ENCODE data around the gene WDR83.
"Not testable (repeated sequence)": the region's sequence is repeated elsewhere in the genome, so short reads cannot be mapped to it uniquely, and the experiment has no call there.

The WDR83 gene

GRCh38 chr19:12667731-12668302 is 1.2 kb downstream of the WDR83 start:
- no peaks in the 10 kb centered on the region for H3K27me3 Mint-ChIP-seq
- H3K4me1 Mint-ChIP-seq = peaks cover 48 to 74% of the 10 kb centered on the region in 2 donors
- ATAC-seq (replicated peaks) = no peak
- peaks cover 40 to 66% of the 10 kb centered on the region in 2 donors for H3K36me3 Mint-ChIP-seq
- peak overlapping the region; percentile 99 for H3K27ac Mint-ChIP-seq
- H3K9me3 Mint-ChIP-seq = no peaks in the 10 kb centered on the region
- H3K4me3 Mint-ChIP-seq = peak overlapping the region; percentile 92 to 98
- no peak for DNase-seq

- Mint-ChIP-seq H3K9me3 (no peaks in the 10 kb centered on the region), H3K4me1 (peaks cover 48 to 74% of the 10 kb centered on the region in 2 donors), H3K4me3 (peak overlapping the region; percentile 85 to 92), H3K27ac (peak overlapping the region; percentile 100), H3K27me3 (no peaks in the 10 kb centered on the region), H3K36me3 (peaks cover 37 to 61% of the 10 kb centered on the region in 2 donors)
- DNase-seq (no peak), ATAC-seq (replicated peaks) (no peak)
Measured at GRCh38 chr19:12668346-12668745, 1.7 kb downstream of the WDR83 start.

- ATAC-seq (replicated peaks) = peak; percentile 6 to 7
- peaks cover 38 to 60% of the 10 kb centered on the region in 2 donors for H3K36me3 Mint-ChIP-seq
- peak overlapping the region; percentile 85 to 92 for H3K4me3 Mint-ChIP-seq
Measured at GRCh38 chr19:12668932-12669269, 2.3 kb downstream of the WDR83 start.

DNA sequence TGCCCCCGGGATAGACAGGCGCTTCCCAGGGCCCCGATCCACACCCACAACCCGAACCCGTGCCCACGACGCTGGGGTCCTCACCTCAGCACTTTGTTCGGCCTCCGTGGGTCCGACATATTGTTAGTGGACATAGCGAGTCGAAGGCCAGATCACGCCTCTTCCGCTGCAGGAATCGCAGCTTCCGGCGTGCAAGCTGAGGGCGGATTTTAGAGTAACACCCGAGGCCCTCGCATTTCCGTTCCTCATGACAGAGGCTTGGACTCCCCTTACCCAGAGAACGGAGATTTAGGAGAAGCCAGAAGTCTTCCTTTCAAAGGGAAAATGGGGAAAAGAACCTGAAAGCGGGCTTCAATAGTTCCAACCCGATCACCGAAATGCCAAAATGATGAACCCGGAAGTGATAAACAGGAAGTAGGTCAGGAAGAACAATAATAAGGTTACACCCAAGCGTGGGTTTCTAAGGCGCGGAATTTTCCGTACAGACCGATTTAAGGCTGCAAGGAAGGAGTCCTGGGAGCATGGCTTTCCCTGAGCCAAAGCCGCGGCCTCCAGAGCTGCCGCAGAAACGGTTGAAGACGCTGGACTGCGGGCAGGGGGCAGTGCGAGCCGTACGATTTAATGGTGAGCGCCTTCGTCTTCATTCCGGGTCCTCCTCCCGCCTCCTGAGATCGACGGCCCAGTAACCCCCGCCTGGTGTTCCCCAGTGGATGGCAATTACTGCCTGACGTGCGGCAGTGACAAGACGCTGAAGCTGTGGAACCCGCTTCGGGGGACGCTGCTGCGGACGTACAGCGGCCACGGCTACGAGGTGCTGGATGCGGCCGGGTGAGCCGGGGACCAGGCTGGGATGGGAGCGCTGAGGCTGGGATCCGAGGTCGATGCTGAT is 2.9 kb downstream of the WDR83 start:
- ATAC-seq (replicated peaks) = peak; percentile 17 to 23

More at GRCh38 chr19:12668932-12669269, 2.3 kb downstream of the WDR83 start:
- no peaks in the 10 kb centered on the region for H3K9me3 Mint-ChIP-seq
- DNase-seq = peak; percentile 46
- H3K4me1 Mint-ChIP-seq = peaks cover 48 to 76% of the 10 kb centered on the region in 2 donors
- H3K27me3 Mint-ChIP-seq = no peaks in the 10 kb centered on the region
- H3K27ac Mint-ChIP-seq = peak overlapping the region; percentile 100

DNA sequence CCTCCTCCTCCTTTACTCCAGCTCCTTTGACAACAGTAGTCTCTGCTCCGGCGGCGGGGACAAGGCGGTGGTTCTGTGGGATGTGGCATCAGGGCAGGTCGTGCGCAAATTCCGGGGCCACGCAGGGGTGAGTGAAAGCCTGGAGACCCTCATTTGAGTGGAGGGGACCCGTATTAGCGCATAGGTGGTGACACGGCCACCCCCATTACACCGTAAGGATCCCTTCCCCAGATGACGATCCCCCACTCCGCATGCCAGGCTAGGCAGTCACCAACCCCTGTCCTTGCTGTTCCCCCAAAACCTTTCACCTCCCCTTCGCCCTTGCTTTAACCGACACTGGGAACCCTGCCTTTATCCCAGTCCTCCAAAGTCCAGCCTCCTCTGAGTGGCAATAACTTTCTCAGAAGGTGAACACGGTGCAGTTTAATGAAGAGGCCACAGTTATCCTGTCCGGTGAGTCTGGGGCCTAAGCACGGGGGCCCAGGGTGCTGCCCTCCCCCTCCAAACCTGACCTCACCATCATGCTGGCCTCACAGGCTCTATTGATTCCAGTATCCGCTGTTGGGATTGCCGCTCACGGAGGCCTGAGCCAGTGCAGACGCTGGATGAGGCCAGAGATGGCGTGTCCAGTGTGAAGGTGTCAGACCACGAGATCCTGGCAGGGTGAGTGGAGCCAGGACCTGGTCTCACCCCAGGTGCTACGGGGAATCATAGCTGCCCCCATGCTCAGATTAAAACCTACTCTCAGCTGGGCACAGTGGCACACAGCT is 3.7 kb downstream of the WDR83 start:
- DNase-seq (no peak), ATAC-seq (replicated peaks) (no peak)
- Mint-ChIP-seq H3K4me3 (peak overlapping the region; percentile 85 to 92), H3K4me1 (peaks cover 43 to 71% of the 10 kb centered on the region in 2 donors), H3K9me3 (no peaks in the 10 kb centered on the region), H3K27me3 (no peaks in the 10 kb centered on the region), H3K36me3 (peaks cover 37 to 60% of the 10 kb centered on the region in 2 donors), H3K27ac (peak overlapping the region; percentile 100)

More for the DNA sequence above, 2.9 kb downstream of the WDR83 start:
- no peaks in the 10 kb centered on the region for H3K27me3 Mint-ChIP-seq
- H3K36me3 Mint-ChIP-seq = peaks cover 39 to 60% of the 10 kb centered on the region in 2 donors
- peak; percentile 65 for DNase-seq
- H3K9me3 Mint-ChIP-seq = no peaks in the 10 kb centered on the region
- peak overlapping the region; percentile 100 for H3K27ac Mint-ChIP-seq
- peaks cover 48 to 77% of the 10 kb centered on the region in 2 donors for H3K4me1 Mint-ChIP-seq
- peak overlapping the region; percentile 85 to 92 for H3K4me3 Mint-ChIP-seq

DNA sequence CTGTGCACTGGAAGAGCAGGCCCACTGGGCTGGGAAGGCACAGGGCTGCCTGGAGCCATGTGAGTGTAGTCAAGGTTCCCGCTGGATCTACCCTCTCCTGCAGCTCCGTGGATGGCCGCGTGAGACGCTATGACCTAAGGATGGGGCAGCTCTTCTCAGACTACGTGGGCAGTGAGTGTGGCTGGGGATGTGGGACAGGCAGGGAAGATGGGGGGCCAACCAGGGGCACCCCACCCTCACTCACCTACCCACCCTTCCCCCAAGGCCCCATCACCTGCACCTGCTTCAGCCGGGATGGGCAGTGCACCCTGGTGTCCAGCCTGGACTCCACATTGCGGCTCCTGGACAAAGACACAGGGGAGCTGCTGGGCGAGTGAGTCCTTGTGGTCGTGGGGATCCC is 6.1 kb downstream of the WDR83 start:
- DNase-seq (no peak), ATAC-seq (replicated peaks) (no peak)
- Mint-ChIP-seq H3K27ac (no peak overlapping the region), H3K9me3 (no peaks in the 10 kb centered on the region), H3K36me3 (peaks cover 47 to 64% of the 10 kb centered on the region in 2 donors), H3K4me3 (no peak overlapping the region), H3K4me1 (peaks cover 43 to 70% of the 10 kb centered on the region in 2 donors), H3K27me3 (no peaks in the 10 kb centered on the region)

DNA sequence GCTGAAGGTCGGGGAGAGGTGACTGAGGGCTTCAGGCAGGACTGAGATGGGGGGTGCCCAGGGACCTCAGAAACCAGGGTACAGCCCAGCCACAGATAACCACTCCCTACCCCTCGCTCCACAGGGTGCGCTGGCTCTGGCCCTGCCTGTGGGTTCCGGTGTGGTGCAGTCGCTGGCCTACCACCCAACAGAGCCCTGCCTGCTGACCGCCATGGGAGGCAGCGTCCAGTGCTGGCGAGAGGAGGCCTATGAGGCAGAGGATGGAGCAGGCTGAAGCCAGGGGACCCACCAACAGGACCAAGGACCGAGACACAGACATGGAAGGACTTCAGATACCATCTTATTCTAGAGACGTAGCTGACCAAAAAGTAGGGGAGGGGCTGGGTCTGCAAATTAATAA is 8.8 kb downstream of the WDR83 start:
- Mint-ChIP-seq H3K27ac (peak overlapping the region; percentile 37), H3K36me3 (peaks cover 50 to 60% of the 10 kb centered on the region in 2 donors), H3K27me3 (no peaks in the 10 kb centered on the region), H3K4me1 (peaks cover 35 to 54% of the 10 kb centered on the region in 2 donors), H3K9me3 (no peaks in the 10 kb centered on the region), H3K4me3 (peak overlapping the region in 1 of 2 donors; percentile 25)
- no peak for ATAC-seq (replicated peaks)
- DNase-seq = no peak

DNA sequence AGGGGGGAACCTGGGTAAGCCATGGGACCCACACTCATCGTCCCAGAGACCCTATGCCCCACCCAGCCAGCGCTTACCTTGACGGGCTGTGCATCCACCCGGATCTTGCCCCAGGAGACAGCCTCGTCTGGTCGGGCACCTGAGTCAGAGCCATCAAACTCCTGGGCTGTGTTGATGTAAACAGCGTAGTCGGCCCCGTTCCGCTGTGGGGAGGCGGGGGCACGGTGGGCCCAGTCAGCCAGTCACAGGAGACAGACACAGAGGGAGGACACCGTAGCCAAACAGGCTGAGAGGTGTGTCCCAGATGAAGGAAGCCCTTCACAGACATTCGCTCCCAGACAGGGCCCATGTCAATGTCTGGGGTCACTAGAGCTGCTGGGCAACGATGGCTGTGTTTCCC is 9.3 kb downstream of the WDR83 start:
- no peak overlapping the region for H3K4me3 Mint-ChIP-seq
- no peaks in the 10 kb centered on the region for H3K27me3 Mint-ChIP-seq
- no peaks in the 10 kb centered on the region for H3K9me3 Mint-ChIP-seq
- ATAC-seq (replicated peaks) (no peak), DNase-seq (no peak)
- peaks cover 48 to 58% of the 10 kb centered on the region in 2 donors for H3K36me3 Mint-ChIP-seq
- peak overlapping the region; percentile 88 for H3K27ac Mint-ChIP-seq
- H3K4me1 Mint-ChIP-seq = peaks cover 33 to 51% of the 10 kb centered on the region in 2 donors

DNA sequence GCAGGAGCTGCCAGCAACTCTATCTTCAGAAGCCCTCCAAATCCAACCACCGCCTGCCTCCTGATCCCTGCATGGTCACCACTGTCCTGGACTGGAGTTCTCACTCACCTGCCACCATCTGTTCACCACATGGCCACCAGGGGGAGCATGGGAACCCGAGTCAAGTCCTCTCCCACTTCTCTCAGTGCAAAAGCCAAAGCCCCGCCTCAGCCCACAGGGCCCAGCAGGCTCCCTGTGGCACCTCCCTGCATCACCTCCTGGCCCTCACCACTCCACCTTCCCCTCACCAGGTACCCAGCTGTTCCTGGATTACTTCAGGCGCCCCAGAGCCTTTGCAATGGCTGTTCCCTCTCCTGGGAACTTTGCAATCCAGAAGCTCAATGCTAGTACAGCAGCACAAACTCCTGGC is 9.8 kb downstream of the WDR83 start:
- peak; percentile 52 to 54 for ATAC-seq (replicated peaks)
- Mint-ChIP-seq H3K27me3 (no peaks in the 10 kb centered on the region), H3K9me3 (no peaks in the 10 kb centered on the region), H3K4me1 (peaks cover 35 to 54% of the 10 kb centered on the region in 2 donors), H3K4me3 (peak overlapping the region in 1 of 2 donors; percentile 1), H3K27ac (peak overlapping the region; percentile 88), H3K36me3 (peaks cover 50 to 61% of the 10 kb centered on the region in 2 donors)
- peak; percentile 69 for DNase-seq

- H3K27ac Mint-ChIP-seq = peak overlapping the region; percentile 67
- H3K36me3 Mint-ChIP-seq = peaks cover 49 to 59% of the 10 kb centered on the region in 2 donors
- H3K4me3 Mint-ChIP-seq = no peak overlapping the region
- ATAC-seq (replicated peaks) (no peak), DNase-seq (no peak)
- H3K27me3 Mint-ChIP-seq = no peaks in the 10 kb centered on the region
- H3K4me1 Mint-ChIP-seq = peaks cover 33 to 50% of the 10 kb centered on the region in 2 donors
- H3K9me3 Mint-ChIP-seq = no peaks in the 10 kb centered on the region
Measured at GRCh38 chr19:12676928-12677327, 10.3 kb downstream of the WDR83 start.

- H3K9me3 Mint-ChIP-seq; ATAC-seq (replicated peaks); DNase-seq; H3K27ac Mint-ChIP-seq; H3K27me3 Mint-ChIP-seq; H3K4me3 Mint-ChIP-seq: not testable (repeated sequence)
- Mint-ChIP-seq H3K4me1 (peaks cover 30 to 42% of the 10 kb centered on the region in 2 donors), H3K36me3 (peaks cover 40 to 53% of the 10 kb centered on the region in 2 donors)
Measured at GRCh38 chr19:12678039-12678438, 11.4 kb downstream of the WDR83 start.

GRCh38 chr19:12680034-12680433 is 13.4 kb downstream of the WDR83 start:
- ATAC-seq (replicated peaks) = no peak
- peaks cover 28 to 40% of the 10 kb centered on the region in 2 donors for H3K36me3 Mint-ChIP-seq

DNA sequence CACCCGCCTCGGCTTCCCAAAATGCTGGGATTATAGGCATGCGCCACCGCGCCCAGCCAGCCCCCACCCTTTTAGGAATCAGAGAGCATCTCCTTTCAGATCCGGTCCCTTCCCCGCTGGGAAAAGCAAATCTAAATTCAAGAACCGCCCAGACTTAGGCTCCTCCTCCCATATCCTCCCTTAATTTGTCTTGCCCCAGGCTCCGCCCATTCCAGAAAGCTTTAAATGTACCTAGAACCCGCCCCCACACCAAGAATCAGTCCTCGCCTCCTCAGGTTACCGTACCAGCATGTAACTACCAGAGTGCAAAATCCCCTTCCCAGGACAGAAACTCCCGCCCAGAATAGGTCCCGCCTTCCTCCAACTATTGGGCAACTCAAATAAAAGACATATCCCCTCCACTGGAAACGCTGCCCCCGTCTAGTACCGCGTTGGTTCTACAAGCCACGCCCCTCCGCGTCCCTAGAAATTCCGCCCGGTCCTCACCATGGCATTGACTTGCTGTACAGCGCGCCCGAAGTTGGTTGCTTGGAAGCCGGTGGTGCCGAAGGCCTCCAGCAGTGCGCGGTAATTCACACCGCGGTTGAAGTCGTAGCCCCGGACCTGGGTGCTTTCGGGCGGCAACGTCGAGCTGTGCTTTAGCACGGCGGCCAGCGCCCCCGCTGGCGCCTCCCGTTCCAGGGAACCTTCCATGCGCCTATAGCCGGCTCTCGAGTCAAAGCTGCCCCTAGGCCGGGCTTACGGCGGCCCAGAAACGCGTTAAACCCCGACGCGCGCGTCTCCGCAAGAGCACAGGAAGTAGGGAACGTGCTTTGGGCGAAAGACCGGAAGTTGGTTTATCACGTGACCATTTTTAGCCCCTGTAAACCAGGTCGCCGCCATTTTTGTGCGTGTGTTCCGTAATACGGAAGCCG is 14.7 kb downstream of the WDR83 start, which contains the start of gene DHPS:
Gene DHPS (minus strand): TSS at position 807 of the 914 bp plus-strand sequence. CDS start 114 bp downstream, at position 693.
- Mint-ChIP-seq H3K27me3 (no peaks in the 10 kb centered on the region), H3K4me3 (peak within 1 kb of the TSS; percentile 96 to 97), H3K9me3 (no peaks in the 10 kb centered on the region), H3K27ac (peak within 1 kb of the TSS; percentile 97), H3K4me1 (peaks cover 27 to 32% of the 10 kb centered on the region in 2 donors), H3K36me3 (peaks cover 24 to 31% of the 10 kb centered on the region in 2 donors)
- peak; percentile 86 for ATAC-seq (replicated peaks)
- peak; percentile 90 for DNase-seq

More at GRCh38 chr19:12680034-12680433, 13.4 kb downstream of the WDR83 start:
- DNase-seq = no peak
- peak overlapping the region; percentile 85 for H3K27ac Mint-ChIP-seq
- H3K27me3 Mint-ChIP-seq = no peaks in the 10 kb centered on the region
- no peaks in the 10 kb centered on the region for H3K9me3 Mint-ChIP-seq
- peaks cover 24 to 30% of the 10 kb centered on the region in 2 donors for H3K4me1 Mint-ChIP-seq
- H3K4me3 Mint-ChIP-seq = peak overlapping the region; percentile 55 to 96

All from stimulated activated naive B cell treated with anti-CD40 and anti-IgM and Interleukin-4, amounts not matched to agents 10 μg/mL and 1 μg/mL and 100 μg/mL, for 72 hours (primary cell).